HEK293 (cell line): Measurements from ENCODE around the gene SLC34A3.

Experiments used
- CTCF ChIA-PET: fragments of 350-600 bp; formaldehyde crosslinking; extraction: SDS; loops from one replicate; lab custom pipeline; 2021; ENCODE audit warnings: antibody characterized with exemption; lab: Yijun Ruan, JAX
- POLR2A ChIA-PET: fragments of 300-600 bp; formaldehyde crosslinking; extraction: SDS; loops from one replicate; lab custom pipeline; 2020; ENCODE audit warnings: antibody characterized with exemption, inconsistent platforms; lab: Yijun Ruan, JAX
- H3K27ac ChIP-seq: fragments of 200-500 bp; sonication (Bioruptor generic); 2 replicates; pipeline ENCODE4 v1.5.1; 2014; ENCODE audit warnings: low read depth, low read length, control low read depth, inconsistent platforms; ENCODE audit errors: extremely low read depth
- H3K36me3 ChIP-seq, 2 experiments: fragments of 200-500 bp in 1 of 2; sonication (Bioruptor generic) in 1 of 2; 1 replicate in 1 of 2; 2 replicates in 1 of 2; pipeline ENCODE4 v1.5.1; 2014 to 2017; ENCODE audit warnings: inconsistent platforms in 2 of 2, low read length in 2 of 2; ENCODE audit not compliant: control insufficient read depth in 2 of 2, insufficient read depth in 1 of 2
- H3K4me1 ChIP-seq: fragments of 200-500 bp; sonication (Bioruptor generic); 2 replicates; pipeline ENCODE4 v1.5.1; 2014; ENCODE audit warnings: mild to moderate bottlenecking, low read length, inconsistent platforms; ENCODE audit not compliant: control insufficient read depth, insufficient read depth
- H3K4me3 ChIP-seq: 2 replicates; pipeline ENCODE4 v1.5.1; 2011; ENCODE audit warnings: low read depth, mild to moderate bottlenecking, control low read depth, low read length, moderate library complexity
- H3K9me3 ChIP-seq: fragments of 200-500 bp; sonication (Bioruptor generic); 2 replicates; pipeline ENCODE4 v1.5.1; 2014; ENCODE audit warnings: low read depth, low read length, inconsistent platforms; ENCODE audit not compliant: control insufficient read depth, insufficient read depth
- GLI4 ChIP-seq: fragments of 450-650 bp; formaldehyde crosslinking; IDR thresholded peaks from 2 replicates; pipeline ENCODE4 v1.5.1; 2016; ENCODE audit warnings: missing biosample characterization, missing genetic modification characterization
- KLF17 ChIP-seq: fragments of 450-650 bp; formaldehyde crosslinking; IDR thresholded peaks from 2 replicates; pipeline ENCODE4 v1.5.1; 2016; ENCODE audit warnings: missing biosample characterization, missing genetic modification characterization
- KLF9 ChIP-seq: fragments of 450-650 bp; formaldehyde crosslinking; IDR thresholded peaks from 2 replicates; pipeline ENCODE4 v1.5.1; 2016; ENCODE audit warnings: missing biosample characterization, missing genetic modification characterization, low read depth
- PRDM1 ChIP-seq: fragments of 450-650 bp; formaldehyde crosslinking; IDR thresholded peaks from 2 replicates; pipeline ENCODE4; 2016; ENCODE audit warnings: missing biosample characterization, missing genetic modification characterization
- ZBTB49 ChIP-seq: fragments of 450-650 bp; formaldehyde crosslinking; IDR thresholded peaks from 2 replicates; pipeline ENCODE4 v1.5.1; 2016; ENCODE audit warnings: missing biosample characterization, missing genetic modification characterization, low read depth
- ZNF146 ChIP-seq: fragments of 450-650 bp; formaldehyde crosslinking; IDR thresholded peaks from 2 replicates; pipeline ENCODE4 v1.5.1; 2016; ENCODE audit warnings: missing biosample characterization, missing genetic modification characterization
- ZNF221 ChIP-seq: fragments of 450-650 bp; formaldehyde crosslinking; IDR thresholded peaks from 2 replicates; pipeline ENCODE4 v1.5.1; 2017; ENCODE audit warnings: missing biosample characterization, missing genetic modification characterization, borderline replicate concordance
- ZNF266 ChIP-seq: fragments of 450-650 bp; formaldehyde crosslinking; IDR thresholded peaks from 2 replicates; pipeline ENCODE4 v1.5.1; 2016; ENCODE audit warnings: missing biosample characterization, missing genetic modification characterization, low read depth
- ZNF362 ChIP-seq: fragments of 450-650 bp; formaldehyde crosslinking; IDR thresholded peaks from 2 replicates; pipeline ENCODE4 v1.5.1; 2016; ENCODE audit warnings: missing biosample characterization, missing genetic modification characterization
- ZNF423 ChIP-seq: fragments of 450-650 bp; formaldehyde crosslinking; IDR thresholded peaks from 2 replicates; pipeline ENCODE4 v1.5.1; 2016; ENCODE audit warnings: missing biosample characterization, missing genetic modification characterization
- ZNF473 ChIP-seq: fragments of 450-650 bp; formaldehyde crosslinking; IDR thresholded peaks from 2 replicates; pipeline ENCODE4 v1.5.1; 2017; ENCODE audit warnings: missing biosample characterization, missing genetic modification characterization
- ZNF501 ChIP-seq: fragments of 450-650 bp; formaldehyde crosslinking; IDR thresholded peaks from 2 replicates; pipeline ENCODE4 v1.5.1; 2016; ENCODE audit warnings: missing biosample characterization, missing genetic modification characterization
- ZNF670 ChIP-seq: fragments of 450-650 bp; formaldehyde crosslinking; IDR thresholded peaks from 2 replicates; pipeline ENCODE4 v1.5.1; 2016; ENCODE audit warnings: missing biosample characterization, missing genetic modification characterization, low read depth
- ZNF704 ChIP-seq: fragments of 450-650 bp; formaldehyde crosslinking; IDR thresholded peaks from 2 replicates; pipeline ENCODE4 v1.5.1; 2016; ENCODE audit warnings: missing biosample characterization, missing genetic modification characterization
- ZNF777 ChIP-seq: fragments of 450-650 bp; formaldehyde crosslinking; IDR thresholded peaks from 2 replicates; pipeline ENCODE4 v1.5.1; 2017; ENCODE audit warnings: missing biosample characterization, missing genetic modification characterization, borderline replicate concordance
- TF ChIP-seq, protein P1 (sequence below): fragments of 450-650 bp; formaldehyde crosslinking; IDR thresholded peaks from 2 replicates; pipeline ENCODE4 v1.5.1; 2017; ENCODE audit warnings: missing biosample characterization, missing genetic modification characterization
- TF ChIP-seq, protein P2 (sequence below): fragments of 450-650 bp; IDR thresholded peaks from 2 replicates; pipeline ENCODE4 v1.5.1; 2018; ENCODE audit warnings: missing biosample characterization, missing genetic modification characterization
- TF ChIP-seq, protein P3 (sequence below): fragments of 450-650 bp; formaldehyde crosslinking; IDR thresholded peaks from 2 replicates; pipeline ENCODE4 v1.5.1; 2016; ENCODE audit warnings: missing biosample characterization, missing genetic modification characterization
- TF ChIP-seq, protein P4 (sequence below): fragments of 450-650 bp; formaldehyde crosslinking; IDR thresholded peaks from 2 replicates; pipeline ENCODE4; 2016; ENCODE audit warnings: missing biosample characterization, missing genetic modification characterization
- TF ChIP-seq, protein P5 (sequence below): fragments of 450-650 bp; formaldehyde crosslinking; IDR thresholded peaks from 2 replicates; pipeline ENCODE4 v1.5.1; 2016; ENCODE audit warnings: missing biosample characterization, missing genetic modification characterization

The SLC34A3 gene

GRCh38 chr9:137187386-137187785, 43.3 kb upstream of the SLC34A3 start (continued):
- TF ChIP-seq, protein P1, sequence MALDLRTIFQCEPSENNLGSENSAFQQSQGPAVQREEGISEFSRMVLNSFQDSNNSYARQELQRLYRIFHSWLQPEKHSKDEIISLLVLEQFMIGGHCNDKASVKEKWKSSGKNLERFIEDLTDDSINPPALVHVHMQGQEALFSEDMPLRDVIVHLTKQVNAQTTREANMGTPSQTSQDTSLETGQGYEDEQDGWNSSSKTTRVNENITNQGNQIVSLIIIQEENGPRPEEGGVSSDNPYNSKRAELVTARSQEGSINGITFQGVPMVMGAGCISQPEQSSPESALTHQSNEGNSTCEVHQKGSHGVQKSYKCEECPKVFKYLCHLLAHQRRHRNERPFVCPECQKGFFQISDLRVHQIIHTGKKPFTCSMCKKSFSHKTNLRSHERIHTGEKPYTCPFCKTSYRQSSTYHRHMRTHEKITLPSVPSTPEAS, result no peak
- TF ChIP-seq ZNF362 (tag by site-specific recombination), result no peak
- no peak for TF ChIP-seq ZNF704 (tag by site-specific recombination)
- no peak for TF ChIP-seq ZNF670 (tag by site-specific recombination)
- TF ChIP-seq ZNF501 (tag by site-specific recombination), result no peak
- TF ChIP-seq ZNF146 (tag by site-specific recombination), result no peak
- TF ChIP-seq PRDM1 (tag by site-specific recombination), result no peak
- TF ChIP-seq, protein P2, sequence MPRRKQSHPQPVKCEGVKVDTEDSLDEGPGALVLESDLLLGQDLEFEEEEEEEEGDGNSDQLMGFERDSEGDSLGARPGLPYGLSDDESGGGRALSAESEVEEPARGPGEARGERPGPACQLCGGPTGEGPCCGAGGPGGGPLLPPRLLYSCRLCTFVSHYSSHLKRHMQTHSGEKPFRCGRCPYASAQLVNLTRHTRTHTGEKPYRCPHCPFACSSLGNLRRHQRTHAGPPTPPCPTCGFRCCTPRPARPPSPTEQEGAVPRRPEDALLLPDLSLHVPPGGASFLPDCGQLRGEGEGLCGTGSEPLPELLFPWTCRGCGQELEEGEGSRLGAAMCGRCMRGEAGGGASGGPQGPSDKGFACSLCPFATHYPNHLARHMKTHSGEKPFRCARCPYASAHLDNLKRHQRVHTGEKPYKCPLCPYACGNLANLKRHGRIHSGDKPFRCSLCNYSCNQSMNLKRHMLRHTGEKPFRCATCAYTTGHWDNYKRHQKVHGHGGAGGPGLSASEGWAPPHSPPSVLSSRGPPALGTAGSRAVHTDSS (tag by site-specific recombination), result no peak

DNA sequence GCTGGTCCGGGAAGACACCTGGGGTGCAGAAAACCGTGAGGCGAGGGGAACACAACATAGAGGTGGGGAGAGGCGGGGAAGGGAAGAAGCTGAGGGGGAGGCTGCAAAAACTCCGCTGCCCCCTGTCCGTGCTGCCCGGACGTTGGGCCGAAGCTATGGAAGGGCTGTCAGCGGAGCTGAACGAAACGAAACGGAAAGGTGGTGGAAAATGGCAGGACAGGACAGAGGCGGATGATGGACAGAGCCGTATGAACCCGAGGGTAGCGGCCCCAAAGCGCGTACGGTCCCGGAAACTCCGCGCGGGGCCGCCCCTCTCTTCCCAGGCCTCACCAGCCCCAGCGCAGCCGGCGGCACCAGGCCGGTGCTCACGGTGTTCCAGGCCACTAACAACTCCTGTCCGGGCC, 42.6 kb upstream of the SLC34A3 start:
- Histone ChIP-seq H3K4me3 (peak overlapping the region; percentile 92), H3K27ac (peak overlapping the region; percentile 92), H3K36me3 (peaks cover 0 to 75% of the 10 kb centered on the region in 2 experiments; a peak in 1 of 3 replicates), H3K9me3 (no peaks in the 10 kb centered on the region), H3K4me1 (peaks cover 11% of the 10 kb centered on the region)
- CTCF ChIA-PET, result interaction anchor here (0.8 to 3.5 kb wide), 9 partner anchors 10 to 68 kb away, joined by 3 to 22 read pairs (median 4); partner anchors contain the start of genes RNF224 and TPRN
- POLR2A ChIA-PET, result interaction anchor here (1.4 to 7.1 kb wide), 12 partner anchors 10 to 102 kb away, joined by 5 to 178 read pairs (median 24); partner anchors contain the start of genes LRRC26, MAN1B1, NDOR1 and RNF224
- TF ChIP-seq, protein P3, sequence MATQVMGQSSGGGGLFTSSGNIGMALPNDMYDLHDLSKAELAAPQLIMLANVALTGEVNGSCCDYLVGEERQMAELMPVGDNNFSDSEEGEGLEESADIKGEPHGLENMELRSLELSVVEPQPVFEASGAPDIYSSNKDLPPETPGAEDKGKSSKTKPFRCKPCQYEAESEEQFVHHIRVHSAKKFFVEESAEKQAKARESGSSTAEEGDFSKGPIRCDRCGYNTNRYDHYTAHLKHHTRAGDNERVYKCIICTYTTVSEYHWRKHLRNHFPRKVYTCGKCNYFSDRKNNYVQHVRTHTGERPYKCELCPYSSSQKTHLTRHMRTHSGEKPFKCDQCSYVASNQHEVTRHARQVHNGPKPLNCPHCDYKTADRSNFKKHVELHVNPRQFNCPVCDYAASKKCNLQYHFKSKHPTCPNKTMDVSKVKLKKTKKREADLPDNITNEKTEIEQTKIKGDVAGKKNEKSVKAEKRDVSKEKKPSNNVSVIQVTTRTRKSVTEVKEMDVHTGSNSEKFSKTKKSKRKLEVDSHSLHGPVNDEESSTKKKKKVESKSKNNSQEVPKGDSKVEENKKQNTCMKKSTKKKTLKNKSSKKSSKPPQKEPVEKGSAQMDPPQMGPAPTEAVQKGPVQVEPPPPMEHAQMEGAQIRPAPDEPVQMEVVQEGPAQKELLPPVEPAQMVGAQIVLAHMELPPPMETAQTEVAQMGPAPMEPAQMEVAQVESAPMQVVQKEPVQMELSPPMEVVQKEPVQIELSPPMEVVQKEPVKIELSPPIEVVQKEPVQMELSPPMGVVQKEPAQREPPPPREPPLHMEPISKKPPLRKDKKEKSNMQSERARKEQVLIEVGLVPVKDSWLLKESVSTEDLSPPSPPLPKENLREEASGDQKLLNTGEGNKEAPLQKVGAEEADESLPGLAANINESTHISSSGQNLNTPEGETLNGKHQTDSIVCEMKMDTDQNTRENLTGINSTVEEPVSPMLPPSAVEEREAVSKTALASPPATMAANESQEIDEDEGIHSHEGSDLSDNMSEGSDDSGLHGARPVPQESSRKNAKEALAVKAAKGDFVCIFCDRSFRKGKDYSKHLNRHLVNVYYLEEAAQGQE (tag by site-specific recombination), result peak; percentile 84
- TF ChIP-seq ZNF777 (tag by site-specific recombination) (peak; percentile 67; the same call in 1 of the 2 replicates), KLF9 (tag by site-specific recombination) (no peak), ZNF423 (tag by site-specific recombination) (0 out of 2 replicates have a peak, but pooled peaks have one; percentile 6), ZNF501 (tag by site-specific recombination) (0 out of 2 replicates have a peak, but pooled peaks have one; percentile 93), ZBTB49 (tag by site-specific recombination) (no peak), ZNF473 (tag by site-specific recombination) (no peak), GLI4 (peak; percentile 54; the same call in 1 of the 2 replicates), KLF17 (tag by site-specific recombination) (no peak), ZNF221 (tag by site-specific recombination) (no peak), ZNF266 (tag by site-specific recombination) (no peak)
- TF ChIP-seq, protein P4, sequence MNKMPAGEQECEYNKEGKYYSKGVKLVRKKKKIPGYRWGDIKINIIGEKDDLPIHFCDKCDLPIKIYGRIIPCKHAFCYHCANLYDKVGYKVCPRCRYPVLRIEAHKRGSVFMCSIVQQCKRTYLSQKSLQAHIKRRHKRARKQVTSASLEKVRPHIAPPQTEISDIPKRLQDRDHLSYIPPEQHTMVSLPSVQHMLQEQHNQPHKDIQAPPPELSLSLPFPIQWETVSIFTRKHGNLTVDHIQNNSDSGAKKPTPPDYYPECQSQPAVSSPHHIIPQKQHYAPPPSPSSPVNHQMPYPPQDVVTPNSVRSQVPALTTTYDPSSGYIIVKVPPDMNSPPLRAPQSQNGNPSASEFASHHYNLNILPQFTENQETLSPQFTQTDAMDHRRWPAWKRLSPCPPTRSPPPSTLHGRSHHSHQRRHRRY, result 0 out of 2 replicates have a peak, but pooled peaks have one; percentile 43
- TF ChIP-seq, protein P5, sequence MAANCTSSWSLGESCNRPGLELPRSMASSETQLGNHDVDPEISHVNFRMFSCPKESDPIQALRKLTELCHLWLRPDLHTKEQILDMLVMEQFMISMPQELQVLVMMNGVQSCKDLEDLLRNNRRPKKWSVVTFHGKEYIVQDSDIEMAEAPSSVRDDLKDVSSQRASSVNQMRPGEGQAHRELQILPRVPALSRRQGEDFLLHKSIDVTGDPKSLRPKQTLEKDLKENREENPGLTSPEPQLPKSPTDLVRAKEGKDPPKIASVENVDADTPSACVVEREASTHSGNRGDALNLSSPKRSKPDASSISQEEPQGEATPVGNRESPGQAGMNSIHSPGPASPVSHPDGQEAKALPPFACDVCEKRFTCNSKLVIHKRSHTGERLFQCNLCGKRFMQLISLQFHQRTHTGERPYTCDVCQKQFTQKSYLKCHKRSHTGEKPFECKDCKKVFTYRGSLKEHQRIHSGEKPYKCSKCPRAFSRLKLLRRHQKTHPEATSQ, result peak; percentile 79; the same call in 1 of the 2 replicates
